LNCaP clone FGC (cell line): ENCODE results near the gene ETV3.
"Not testable (repeated sequence)": the region's sequence is repeated elsewhere in the genome, so short reads cannot be mapped to it uniquely, and the experiment has no call there.

Experiments
- DNase-seq: peaks from one replicate; pipeline ENCODE4 v3.0.0-alpha.2; 2011; ENCODE audit warnings: low read depth
- H3K4me3 ChIP-seq: 2 replicates; pipeline ENCODE4 v1.5.1; 2011; ENCODE audit warnings: mild to moderate bottlenecking, low read depth, low read length, control low read depth
- TF ChIP-seq, protein P1 (sequence below): IDR thresholded peaks from 2 replicates; pipeline ENCODE4 v1.5.1; 2012; ENCODE audit warnings: mild to moderate bottlenecking; ENCODE audit not compliant: control insufficient read depth, insufficient read depth; ENCODE audit errors: extremely low read depth

Gene ETV3

GRCh38 chr1:157104598-157105293, 33.4 kb downstream of the ETV3 start:
- TF ChIP-seq, protein P1, sequence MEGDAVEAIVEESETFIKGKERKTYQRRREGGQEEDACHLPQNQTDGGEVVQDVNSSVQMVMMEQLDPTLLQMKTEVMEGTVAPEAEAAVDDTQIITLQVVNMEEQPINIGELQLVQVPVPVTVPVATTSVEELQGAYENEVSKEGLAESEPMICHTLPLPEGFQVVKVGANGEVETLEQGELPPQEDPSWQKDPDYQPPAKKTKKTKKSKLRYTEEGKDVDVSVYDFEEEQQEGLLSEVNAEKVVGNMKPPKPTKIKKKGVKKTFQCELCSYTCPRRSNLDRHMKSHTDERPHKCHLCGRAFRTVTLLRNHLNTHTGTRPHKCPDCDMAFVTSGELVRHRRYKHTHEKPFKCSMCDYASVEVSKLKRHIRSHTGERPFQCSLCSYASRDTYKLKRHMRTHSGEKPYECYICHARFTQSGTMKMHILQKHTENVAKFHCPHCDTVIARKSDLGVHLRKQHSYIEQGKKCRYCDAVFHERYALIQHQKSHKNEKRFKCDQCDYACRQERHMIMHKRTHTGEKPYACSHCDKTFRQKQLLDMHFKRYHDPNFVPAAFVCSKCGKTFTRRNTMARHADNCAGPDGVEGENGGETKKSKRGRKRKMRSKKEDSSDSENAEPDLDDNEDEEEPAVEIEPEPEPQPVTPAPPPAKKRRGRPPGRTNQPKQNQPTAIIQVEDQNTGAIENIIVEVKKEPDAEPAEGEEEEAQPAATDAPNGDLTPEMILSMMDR = no peak
- DNase-seq = no peak
- no peak overlapping the region for H3K4me3 ChIP-seq

DNA sequence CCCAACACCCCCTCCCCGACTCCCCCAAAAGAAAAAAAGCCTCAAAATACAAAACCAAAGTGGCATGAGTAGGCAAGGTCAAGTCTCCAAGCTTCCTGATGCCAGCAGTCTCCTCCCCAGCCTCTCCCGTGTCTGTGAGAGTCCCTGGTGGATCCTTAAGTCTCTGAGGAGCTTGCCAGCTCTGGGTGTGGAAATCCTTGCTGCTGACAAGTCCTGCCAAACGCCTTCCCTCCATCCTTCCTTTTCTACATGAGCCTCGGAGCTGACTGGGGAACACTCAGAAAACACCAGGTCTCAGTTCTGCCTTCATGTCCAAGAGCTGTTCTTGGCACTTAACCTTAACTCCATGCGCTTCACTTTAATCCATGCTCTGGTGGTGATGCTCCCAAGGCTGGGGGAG, 34.9 kb downstream of the ETV3 start:
- TF ChIP-seq, protein P1 = no peak
- H3K4me3 ChIP-seq = no peak overlapping the region
- DNase-seq = no peak

DNA sequence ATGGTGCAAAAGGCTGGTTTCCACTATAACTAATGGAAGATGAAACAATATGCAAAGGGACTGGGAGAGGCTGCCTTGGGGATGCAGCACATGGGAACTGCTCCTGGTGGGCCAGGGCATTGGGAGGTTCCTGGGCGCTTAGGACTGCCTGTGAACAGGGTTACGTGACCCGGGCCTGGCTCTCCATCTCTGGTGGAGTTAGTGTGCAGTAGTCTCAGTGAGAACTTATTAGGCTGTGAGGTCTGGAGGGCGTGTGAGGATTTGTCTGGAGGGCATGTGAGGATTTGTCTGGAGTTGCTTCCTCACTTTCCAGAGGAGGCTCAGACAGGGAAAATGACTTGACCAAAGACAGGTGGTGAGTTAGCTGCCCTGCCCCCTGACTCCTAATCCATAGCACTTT, 37.0 kb downstream of the ETV3 start:
- TF ChIP-seq, protein P1 = no peak
- no peak overlapping the region for H3K4me3 ChIP-seq
- DNase-seq = no peak

GRCh38 chr1:157099633-157100009, 38.6 kb downstream of the ETV3 start, which contains the start of gene ETV3L:
Gene ETV3L (minus strand): TSS chr1:157099808. CDS start chr1:157099523, 285 bp downstream.
- TF ChIP-seq, protein P1 = no peak
- no peak for DNase-seq
- H3K4me3 ChIP-seq = no peak within 1 kb of the TSS

- not testable (repeated sequence) for H3K4me3 ChIP-seq, DNase-seq
Observed at GRCh38 chr1:157098987-157099632, 39.1 kb downstream of the ETV3 start.

GRCh38 chr1:157098519-157098918, 39.7 kb downstream of the ETV3 start:
- TF ChIP-seq, protein P1 = no peak
- no peak for DNase-seq
- H3K4me3 ChIP-seq = no peak overlapping the region

GRCh38 chr1:157097692-157098091, 40.5 kb downstream of the ETV3 start:
- H3K4me3 ChIP-seq = no peak overlapping the region
- TF ChIP-seq, protein P1 = no peak
- no peak for DNase-seq
